ENCODE results near the gene C4orf17.

Gene C4orf17

GRCh38 chr4:99537674-99538073 lies 26.9 kb downstream of the C4orf17 start:
- ATAC-seq: no peak

- no peak for ATAC-seq
Measured at GRCh38 chr4:99540277-99540939, 29.6 kb downstream of the C4orf17 start.

- no peak for ATAC-seq
Measured at GRCh38 chr4:99552872-99553271, 42.1 kb downstream of the C4orf17 start.

- ATAC-seq: peak; percentile 94 to 96
Measured at GRCh38 chr4:99563310-99564186, 52.7 kb downstream of the C4orf17 start, which contains the start of gene TRMT10A. Gene TRMT10A, minus strand, starts transcription at chr4:99564039. Its CDS starts 4,701 bp downstream, at chr4:99559338.

- no peak for ATAC-seq
Measured at GRCh38 chr4:99564921-99565320, 54.1 kb downstream of the C4orf17 start.

- ATAC-seq: no peak
Measured at GRCh38 chr4:99571883-99572282, 61.1 kb downstream of the C4orf17 start.

GRCh38 chr4:99572527-99573240 lies 61.9 kb downstream of the C4orf17 start:
- no peak for ATAC-seq

- ATAC-seq: no peak
Measured at GRCh38 chr4:99573735-99574368, 63.0 kb downstream of the C4orf17 start.

GRCh38 chr4:99574530-99575324 lies 63.9 kb downstream of the C4orf17 start, which contains the start of gene MTTP:
Gene MTTP, plus strand, starts transcription at chr4:99574824. Its CDS starts 86 bp downstream, at chr4:99574910.
- ATAC-seq: no peak

GRCh38 chr4:99578714-99579113 lies 67.9 kb downstream of the C4orf17 start:
- no peak for ATAC-seq

GRCh38 chr4:99585516-99585915 lies 74.7 kb downstream of the C4orf17 start:
- no peak for ATAC-seq

GRCh38 chr4:99586322-99586721 lies 75.5 kb downstream of the C4orf17 start:
- no peak for ATAC-seq

- ATAC-seq: no peak
Measured at GRCh38 chr4:99586797-99587196, 76.0 kb downstream of the C4orf17 start.

GRCh38 chr4:99587309-99587708 lies 76.5 kb downstream of the C4orf17 start:
- ATAC-seq: no peak

- no peak for ATAC-seq
Measured at GRCh38 chr4:99587803-99588202, 77.0 kb downstream of the C4orf17 start.

- ATAC-seq: no peak
Measured at GRCh38 chr4:99591757-99592156, 80.9 kb downstream of the C4orf17 start.
